Fibroblast of lung (primary cell): Measurements from ENCODE around the gene TRIM41. TPM values are rescaled to one million over a fixed set of nuclear protein-coding genes. Genes with fewer than 3 reads are reported as not detected.

Experiments
- DNase-seq, 2 donors: peaks; one replicate each; pipeline versions ENCODE4 v3.0.0 to v3.0.0-alpha.2; 2010; ENCODE audit warnings: low read depth in 2 of 2
- H2AFZ ChIP-seq: 2 replicates; pipeline ENCODE4 v1.5.1; 2012; ENCODE audit warnings: low read length, control low read depth, inconsistent platforms
- H3K27ac ChIP-seq: 2 replicates; pipeline ENCODE4 v1.5.1; 2011; ENCODE audit warnings: low read length, control low read depth; ENCODE audit not compliant: insufficient read depth
- H3K27me3 ChIP-seq: 2 replicates; pipeline ENCODE4 v1.5.1; 2011; ENCODE audit warnings: mild to moderate bottlenecking, low read length; ENCODE audit not compliant: control insufficient read depth, insufficient read depth
- H3K36me3 ChIP-seq: 2 replicates; pipeline ENCODE4 v1.5.1; 2011; ENCODE audit warnings: low read length; ENCODE audit not compliant: control insufficient read depth, insufficient read depth
- H3K4me1 ChIP-seq: 2 replicates; pipeline ENCODE4 v1.5.1; 2011; ENCODE audit warnings: low read length; ENCODE audit not compliant: control insufficient read depth, insufficient read depth; ENCODE audit errors: extremely low read depth
- H3K4me2 ChIP-seq: 2 replicates; pipeline ENCODE4 v1.5.1; 2011; ENCODE audit warnings: low read length, control low read depth; ENCODE audit not compliant: insufficient read depth; ENCODE audit errors: extremely low read depth
- H3K4me3 ChIP-seq, 4 experiments: fragments of 200-600 bp in 1 of 4; sonication (generic) in 1 of 4; replicated peaks in 1 of 4; 2 replicates each; pipeline ENCODE4 v1.5.1; 2011 to 2016; ENCODE audit warnings: low read length in 4 of 4, low read depth in 3 of 4, mild to moderate bottlenecking in 3 of 4, control low read depth in 2 of 4, inconsistent platforms in 1 of 4, mixed read lengths in 1 of 4; ENCODE audit not compliant: insufficient read depth in 1 of 4; ENCODE audit errors: control extremely low read depth in 1 of 4
- H3K79me2 ChIP-seq: 2 replicates; pipeline ENCODE4 v1.5.1; 2012; ENCODE audit warnings: mild to moderate bottlenecking, low read length, inconsistent platforms; ENCODE audit not compliant: control insufficient read depth, insufficient read depth
- H3K9ac ChIP-seq: 2 replicates; pipeline ENCODE4 v1.5.1; 2011; ENCODE audit warnings: mild to moderate bottlenecking, low read length, control low read depth; ENCODE audit not compliant: insufficient read depth
- H3K9me3 ChIP-seq: 2 replicates; pipeline ENCODE4 v1.5.1; 2012; ENCODE audit warnings: low read depth, low read length; ENCODE audit not compliant: control insufficient read depth, insufficient read depth
- H4K20me1 ChIP-seq: 2 replicates; pipeline ENCODE4 v1.5.1; 2011; ENCODE audit warnings: low read length; ENCODE audit not compliant: control insufficient read depth, insufficient read depth; ENCODE audit errors: extremely low read depth
- EZH2 ChIP-seq: IDR thresholded peaks from 2 replicates; pipeline ENCODE4 v1.5.1; 2012; ENCODE audit warnings: low read length, control low read depth, mild to moderate bottlenecking; ENCODE audit errors: missing control alignments
- polyA plus RNA-seq, 2 donors: library from polyadenylated mRNA; depleted of rRNA in 1 of 2; stranded (reverse) in 1 of 2; unstranded in 1 of 2; fragments of >200 nt; gene quantifications; 2 replicates each; pipeline ENCODE4 v1.2.1, GENCODE V29; 2011 to 2012; ENCODE audit warnings: missing spikeins in 1 of 2
- total RNA-seq: library from RNA; depleted of rRNA; stranded (reverse); fragments of >200 nt; gene quantifications from 2 replicates; pipeline ENCODE4 v1.2.1, GENCODE V29; 2014
- TF ChIP-seq, protein P1 (sequence below), 2 donors: IDR thresholded peaks in 1 of 2; conservative IDR thresholded peaks in 1 of 2; 1 replicate in 1 of 2; 2 replicates in 1 of 2; pipeline ENCODE4 v1.5.1; 2011 to 2012; ENCODE audit warnings: low read length in 2 of 2, control low read depth in 1 of 2, inconsistent platforms in 1 of 2, low read depth in 1 of 2, mild to moderate bottlenecking in 1 of 2

Gene TRIM41
- total and polyA plus RNA-seq, 2 donors (not counting 1 experiment from before 2014, with no cell fraction given): 8.3 to 17.0 TPM

DNA sequence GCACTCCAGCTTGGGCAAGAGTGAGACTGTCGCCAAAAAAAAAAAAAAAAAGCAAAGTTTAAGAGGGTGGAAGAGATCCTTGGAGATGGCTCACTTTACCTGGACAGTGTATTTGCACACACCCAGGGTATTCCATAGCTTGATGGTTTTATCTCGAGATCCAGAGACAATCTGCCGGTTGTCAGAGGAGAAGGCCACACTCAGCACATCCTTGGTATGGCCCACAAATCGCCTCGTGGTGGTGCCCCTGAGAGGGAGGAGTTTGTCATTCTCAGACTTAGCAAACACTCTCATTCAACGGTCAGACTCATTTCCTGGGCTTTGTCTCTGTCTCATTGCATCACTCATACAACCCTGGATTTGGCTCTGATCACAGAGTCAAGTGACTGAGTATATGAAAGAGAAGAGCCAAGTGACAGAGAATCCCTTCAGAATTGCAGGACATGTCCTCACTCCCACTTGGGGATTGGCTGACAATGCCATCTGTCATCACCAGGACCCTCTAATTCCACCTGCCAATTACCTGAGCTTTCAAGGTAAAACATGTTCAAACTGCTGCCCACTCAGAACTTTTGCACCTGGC, 18.4 kb downstream of the TRIM41 start:
- H3K27me3 ChIP-seq: no peaks in the 10 kb centered on the region
- peaks cover 63% of the 10 kb centered on the region for H3K79me2 ChIP-seq
- peak overlapping the region; percentile 94 for H3K4me2 ChIP-seq
- peak overlapping the region; percentile 90 to 100 (median 96) for H3K4me3 ChIP-seq
- TF ChIP-seq, protein P1, sequence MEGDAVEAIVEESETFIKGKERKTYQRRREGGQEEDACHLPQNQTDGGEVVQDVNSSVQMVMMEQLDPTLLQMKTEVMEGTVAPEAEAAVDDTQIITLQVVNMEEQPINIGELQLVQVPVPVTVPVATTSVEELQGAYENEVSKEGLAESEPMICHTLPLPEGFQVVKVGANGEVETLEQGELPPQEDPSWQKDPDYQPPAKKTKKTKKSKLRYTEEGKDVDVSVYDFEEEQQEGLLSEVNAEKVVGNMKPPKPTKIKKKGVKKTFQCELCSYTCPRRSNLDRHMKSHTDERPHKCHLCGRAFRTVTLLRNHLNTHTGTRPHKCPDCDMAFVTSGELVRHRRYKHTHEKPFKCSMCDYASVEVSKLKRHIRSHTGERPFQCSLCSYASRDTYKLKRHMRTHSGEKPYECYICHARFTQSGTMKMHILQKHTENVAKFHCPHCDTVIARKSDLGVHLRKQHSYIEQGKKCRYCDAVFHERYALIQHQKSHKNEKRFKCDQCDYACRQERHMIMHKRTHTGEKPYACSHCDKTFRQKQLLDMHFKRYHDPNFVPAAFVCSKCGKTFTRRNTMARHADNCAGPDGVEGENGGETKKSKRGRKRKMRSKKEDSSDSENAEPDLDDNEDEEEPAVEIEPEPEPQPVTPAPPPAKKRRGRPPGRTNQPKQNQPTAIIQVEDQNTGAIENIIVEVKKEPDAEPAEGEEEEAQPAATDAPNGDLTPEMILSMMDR (conservative IDR thresholded peaks at IDR 0.05 in 1 of 2, IDR thresholded peaks at IDR 0.05 in 1 of 2; ENCODE audit: low read depth in 1 of 2, low read length in 2 of 2): no peak
- TF ChIP-seq EZH2: no peak
- H3K27ac ChIP-seq: peak overlapping the region; percentile 83
- H4K20me1 ChIP-seq: peaks cover 6% of the 10 kb centered on the region
- H3K9me3 ChIP-seq: no peaks in the 10 kb centered on the region
- peaks cover 27% of the 10 kb centered on the region for H3K36me3 ChIP-seq
- H2AFZ ChIP-seq: no peak overlapping the region
- peak; percentile 77 to 82 for DNase-seq
- peak overlapping the region; percentile 0 for H3K9ac ChIP-seq
- H3K4me1 ChIP-seq: peaks cover 19% of the 10 kb centered on the region

DNA sequence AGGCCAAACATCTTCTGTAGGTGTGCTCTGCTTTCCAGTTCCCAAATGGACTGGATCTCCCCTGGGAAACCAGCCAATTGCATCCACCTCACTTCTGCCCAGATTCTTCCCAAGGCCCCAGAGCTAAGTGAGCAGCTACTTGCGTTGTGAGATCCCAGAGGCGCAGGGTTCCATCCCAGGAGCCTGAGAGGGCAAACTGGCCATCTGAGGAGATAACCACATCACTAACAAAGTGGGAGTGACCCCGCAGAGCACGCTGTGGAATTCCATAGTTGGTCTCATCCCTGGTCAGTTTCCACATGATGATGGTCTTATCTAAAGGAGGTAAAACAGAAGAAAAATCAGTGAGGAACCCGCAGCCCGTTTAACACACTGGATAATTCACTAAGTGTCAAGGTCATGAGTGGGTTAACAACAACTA, 19.0 kb downstream of the TRIM41 start:
- no peaks in the 10 kb centered on the region for H3K9me3 ChIP-seq
- peaks cover 19% of the 10 kb centered on the region for H3K4me1 ChIP-seq
- TF ChIP-seq, protein P1 (conservative IDR thresholded peaks at IDR 0.05 in 1 of 2, IDR thresholded peaks at IDR 0.05 in 1 of 2; ENCODE audit: low read depth in 1 of 2, low read length in 2 of 2): no peak
- TF ChIP-seq EZH2: no peak
- peak overlapping the region; percentile 90 to 100 (median 96) for H3K4me3 ChIP-seq
- H3K27ac ChIP-seq: peak overlapping the region; percentile 83
- H2AFZ ChIP-seq: no peak overlapping the region
- H3K27me3 ChIP-seq: no peaks in the 10 kb centered on the region
- H3K79me2 ChIP-seq: peaks cover 67% of the 10 kb centered on the region
- no peak for DNase-seq
- H4K20me1 ChIP-seq: peaks cover 6% of the 10 kb centered on the region
- peak overlapping the region; percentile 94 for H3K4me2 ChIP-seq
- H3K36me3 ChIP-seq: peaks cover 24% of the 10 kb centered on the region
- H3K9ac ChIP-seq: peak overlapping the region; percentile 84

DNA sequence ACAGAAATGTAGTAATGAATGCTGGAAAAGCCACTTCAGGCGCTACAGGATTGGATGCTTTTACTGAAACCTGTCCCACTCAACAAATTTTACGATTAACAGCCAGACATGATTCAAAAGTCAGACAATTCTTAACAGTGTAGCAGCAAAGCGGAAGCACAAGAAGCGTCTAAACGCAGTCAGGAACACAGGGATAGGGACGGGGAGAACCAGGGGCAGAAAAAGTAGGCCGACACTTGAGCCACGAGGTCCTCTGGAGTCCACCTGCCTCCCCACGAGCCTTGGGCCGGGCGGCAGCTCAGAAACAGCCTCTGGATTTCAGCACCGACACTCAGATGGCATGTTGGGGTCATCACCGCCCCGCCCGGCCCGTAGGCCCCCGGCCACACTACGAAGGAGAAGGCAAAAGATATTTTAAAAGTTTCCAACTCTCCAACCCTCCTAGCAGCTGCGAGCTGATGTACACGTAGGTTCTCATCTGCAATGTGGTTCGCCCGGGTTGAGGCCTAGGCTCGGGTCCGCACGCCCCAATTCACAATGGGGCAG, 20.0 kb downstream of the TRIM41 start:
- Histone ChIP-seq H3K4me2 (peak overlapping the region; percentile 94), H3K4me3 (peak overlapping the region; percentile 90 to 100 (median 96)), H3K36me3 (peaks cover 16% of the 10 kb centered on the region), H3K79me2 (peaks cover 71% of the 10 kb centered on the region), H3K9ac (peak overlapping the region; percentile 84), H4K20me1 (peaks cover 6% of the 10 kb centered on the region), H3K27me3 (no peaks in the 10 kb centered on the region), H3K4me1 (peaks cover 20% of the 10 kb centered on the region), H2AFZ (no peak overlapping the region), H3K27ac (peak overlapping the region; percentile 83), H3K9me3 (no peaks in the 10 kb centered on the region)
- TF ChIP-seq, protein P1 (conservative IDR thresholded peaks at IDR 0.05 in 1 of 2, IDR thresholded peaks at IDR 0.05 in 1 of 2; ENCODE audit: low read depth in 1 of 2, low read length in 2 of 2): no peak
- TF ChIP-seq EZH2: no peak
- no peak for DNase-seq
